RWPE2 (cell line): ENCODE results near the gene SUGCT.
"Not testable (repeated sequence)": the region's sequence is repeated elsewhere in the genome, so short reads cannot be mapped to it uniquely, and the experiment has no call there.

ENCODE experiments used
- ATAC-seq: fragments of 200-7000 bp; cut with Tn5 transposase; 3 replicates; pipeline ENCODE4 v1.9.1; 2021; ENCODE audit warnings: low read depth
- DNase-seq: peaks from one replicate; pipeline ENCODE4 v3.0.0-alpha.2; 2020; ENCODE audit warnings: low spot score
- H3K27ac ChIP-seq: fragments of 450-650 bp; 2 replicates; pipeline ENCODE4 v1.5.1; 2017; ENCODE audit warnings: mild to moderate bottlenecking; ENCODE audit not compliant: poor library complexity, severe bottlenecking
- H3K27me3 ChIP-seq: fragments of 250-450 bp; sonication (Bioruptor Pico); 2 replicates; pipeline ENCODE4 v1.5.1; 2021; ENCODE audit warnings: mild to moderate bottlenecking, moderate library complexity; ENCODE audit not compliant: insufficient read depth, poor library complexity, severe bottlenecking
- H3K36me3 ChIP-seq: fragments of 250-450 bp; sonication (Bioruptor Pico); 2 replicates; pipeline ENCODE4 v1.5.1; 2020; ENCODE audit warnings: low read depth, mild to moderate bottlenecking, moderate library complexity
- H3K4me1 ChIP-seq: fragments of 250-450 bp; sonication (Bioruptor Pico); 2 replicates; pipeline ENCODE4 v1.5.1; 2021; ENCODE audit warnings: mild to moderate bottlenecking, moderate library complexity; ENCODE audit not compliant: insufficient read depth, poor library complexity, severe bottlenecking
- H3K4me3 ChIP-seq: fragments of 250-450 bp; sonication (Bioruptor Pico); 2 replicates; pipeline ENCODE4 v1.5.1; 2021; ENCODE audit warnings: mild to moderate bottlenecking, moderate library complexity; ENCODE audit not compliant: severe bottlenecking
- H3K9me3 ChIP-seq: fragments of 250-450 bp; sonication (Bioruptor Pico); 2 replicates; pipeline ENCODE4 v1.5.1; 2021; ENCODE audit warnings: mild to moderate bottlenecking, moderate library complexity; ENCODE audit not compliant: severe bottlenecking
- TF ChIP-seq, protein P1 (sequence below): fragments of 450-650 bp; IDR thresholded peaks from one replicate; pipeline ENCODE4 v1.5.1; 2017; ENCODE audit warnings: mild to moderate bottlenecking, moderate library complexity; ENCODE audit not compliant: poor library complexity, severe bottlenecking

Gene SUGCT

DNA sequence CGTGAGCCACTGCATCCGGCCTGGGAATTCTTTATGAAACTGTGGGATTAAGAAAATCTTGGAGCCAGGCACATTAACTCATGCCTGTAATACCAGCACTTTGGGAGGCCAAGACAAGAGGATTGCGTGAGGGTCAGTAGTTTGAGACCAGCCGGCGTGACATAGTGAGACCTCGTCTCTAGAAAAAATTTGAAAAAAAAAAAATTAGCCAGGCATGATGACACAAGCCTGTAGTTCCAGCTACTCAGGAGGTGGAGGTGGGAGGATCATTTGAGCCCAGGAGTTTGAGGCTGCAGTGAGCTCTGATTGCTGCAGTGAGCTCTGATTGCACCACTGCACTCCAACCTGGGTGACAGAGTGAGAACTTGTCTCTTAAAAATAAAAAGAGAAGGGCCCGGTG, 69.8 kb downstream of the SUGCT start:
- Histone ChIP-seq H3K36me3 (no peaks in the 10 kb centered on the region), H3K4me1 (no peaks in the 10 kb centered on the region), H3K27me3 (no peaks in the 10 kb centered on the region), H3K9me3 (no peaks in the 10 kb centered on the region), H3K27ac (no peak overlapping the region), H3K4me3 (no peak overlapping the region)
- ATAC-seq: no peak
- TF ChIP-seq, protein P1, sequence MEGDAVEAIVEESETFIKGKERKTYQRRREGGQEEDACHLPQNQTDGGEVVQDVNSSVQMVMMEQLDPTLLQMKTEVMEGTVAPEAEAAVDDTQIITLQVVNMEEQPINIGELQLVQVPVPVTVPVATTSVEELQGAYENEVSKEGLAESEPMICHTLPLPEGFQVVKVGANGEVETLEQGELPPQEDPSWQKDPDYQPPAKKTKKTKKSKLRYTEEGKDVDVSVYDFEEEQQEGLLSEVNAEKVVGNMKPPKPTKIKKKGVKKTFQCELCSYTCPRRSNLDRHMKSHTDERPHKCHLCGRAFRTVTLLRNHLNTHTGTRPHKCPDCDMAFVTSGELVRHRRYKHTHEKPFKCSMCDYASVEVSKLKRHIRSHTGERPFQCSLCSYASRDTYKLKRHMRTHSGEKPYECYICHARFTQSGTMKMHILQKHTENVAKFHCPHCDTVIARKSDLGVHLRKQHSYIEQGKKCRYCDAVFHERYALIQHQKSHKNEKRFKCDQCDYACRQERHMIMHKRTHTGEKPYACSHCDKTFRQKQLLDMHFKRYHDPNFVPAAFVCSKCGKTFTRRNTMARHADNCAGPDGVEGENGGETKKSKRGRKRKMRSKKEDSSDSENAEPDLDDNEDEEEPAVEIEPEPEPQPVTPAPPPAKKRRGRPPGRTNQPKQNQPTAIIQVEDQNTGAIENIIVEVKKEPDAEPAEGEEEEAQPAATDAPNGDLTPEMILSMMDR: no peak
- DNase-seq: no peak

DNA sequence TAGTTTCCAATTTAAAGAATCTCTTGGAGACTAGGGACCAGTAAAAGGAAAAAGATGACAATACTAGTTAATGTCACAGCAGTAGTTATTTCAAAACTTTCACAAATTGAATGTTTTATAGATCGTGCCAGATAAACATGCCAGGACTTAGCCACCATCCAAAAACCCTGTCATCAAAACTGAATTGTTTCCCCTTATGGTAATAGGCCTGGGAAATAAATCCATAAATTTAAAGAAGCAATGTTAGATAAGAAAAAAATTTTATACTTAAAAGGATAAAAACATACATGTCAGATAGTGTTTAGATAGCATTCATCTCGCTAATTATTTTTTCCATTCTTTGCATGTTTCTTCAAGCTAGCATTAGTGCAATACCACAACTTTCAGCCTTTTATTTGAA, 71.2 kb downstream of the SUGCT start:
- DNase-seq (no peak), ATAC-seq (no peak)
- H3K4me1 ChIP-seq: no peaks in the 10 kb centered on the region
- H3K27me3 ChIP-seq: no peaks in the 10 kb centered on the region
- no peak overlapping the region for H3K27ac ChIP-seq
- H3K9me3 ChIP-seq: no peaks in the 10 kb centered on the region
- no peak overlapping the region for H3K4me3 ChIP-seq
- TF ChIP-seq, protein P1: no peak
- no peaks in the 10 kb centered on the region for H3K36me3 ChIP-seq

DNA sequence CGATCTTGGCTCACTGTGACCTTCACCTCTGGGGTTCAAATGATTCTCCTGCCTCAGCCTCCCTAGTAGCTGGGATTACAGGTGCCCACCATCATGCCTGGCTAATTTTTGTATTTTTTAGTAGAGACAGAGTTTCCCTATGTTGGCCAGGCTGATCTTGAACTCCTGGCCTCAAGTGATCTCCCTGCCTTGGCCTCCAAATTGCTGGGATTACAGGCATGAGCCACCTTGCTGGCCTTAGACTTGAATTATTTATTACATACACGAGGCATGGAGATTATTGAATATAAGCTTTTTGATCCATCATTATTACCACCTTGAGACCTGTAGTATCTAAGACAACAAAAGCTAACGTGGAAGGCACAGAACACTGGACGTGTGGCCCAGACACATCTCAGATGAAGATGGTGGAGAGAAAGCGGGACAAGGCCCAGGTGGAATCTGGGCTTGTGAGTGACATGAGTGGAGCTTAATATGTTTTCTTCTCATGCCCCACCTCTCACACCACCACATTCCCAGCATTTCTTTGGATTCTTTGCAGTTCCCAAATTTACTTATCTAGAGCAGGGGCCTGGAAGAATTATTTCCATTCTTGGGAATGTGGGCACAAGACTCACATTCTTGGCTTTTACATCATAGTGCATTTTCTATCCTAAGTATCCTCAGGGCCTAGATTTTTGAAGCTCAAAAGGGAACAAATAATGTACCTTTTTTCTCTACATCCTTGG, 76.6 kb downstream of the SUGCT start:
- TF ChIP-seq, protein P1: no peak
- H3K27me3 ChIP-seq: no peaks in the 10 kb centered on the region
- no peak overlapping the region for H3K4me3 ChIP-seq
- H3K9me3 ChIP-seq: no peaks in the 10 kb centered on the region
- H3K36me3 ChIP-seq: no peaks in the 10 kb centered on the region
- no peak for DNase-seq
- H3K27ac ChIP-seq: no peak overlapping the region
- ATAC-seq: no peak
- H3K4me1 ChIP-seq: no peaks in the 10 kb centered on the region

DNA sequence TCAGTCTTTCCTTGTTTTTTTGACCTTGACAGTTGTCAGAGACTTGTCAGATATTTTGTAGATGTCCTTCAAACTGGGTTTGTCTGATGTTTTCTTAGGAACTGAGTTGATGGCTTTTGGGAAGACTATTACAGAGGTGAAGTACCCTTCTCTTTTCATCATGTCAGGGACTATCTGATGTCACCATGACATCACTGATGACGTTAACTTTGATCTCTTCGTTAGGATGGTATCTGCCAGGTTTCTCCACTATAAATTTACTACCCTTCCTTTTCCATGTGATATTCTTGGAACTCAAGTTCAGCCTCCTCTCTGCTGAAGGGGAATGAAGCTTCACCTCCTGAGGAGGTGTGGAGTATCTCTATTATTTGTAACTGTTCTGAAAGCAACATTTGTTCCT, 78.5 kb downstream of the SUGCT start:
- no peak overlapping the region for H3K4me3 ChIP-seq
- H3K27me3 ChIP-seq: no peaks in the 10 kb centered on the region
- ATAC-seq (no peak), DNase-seq (no peak)
- TF ChIP-seq, protein P1: no peak
- no peaks in the 10 kb centered on the region for H3K4me1 ChIP-seq
- H3K36me3 ChIP-seq: no peaks in the 10 kb centered on the region
- H3K9me3 ChIP-seq: no peaks in the 10 kb centered on the region
- no peak overlapping the region for H3K27ac ChIP-seq

DNA sequence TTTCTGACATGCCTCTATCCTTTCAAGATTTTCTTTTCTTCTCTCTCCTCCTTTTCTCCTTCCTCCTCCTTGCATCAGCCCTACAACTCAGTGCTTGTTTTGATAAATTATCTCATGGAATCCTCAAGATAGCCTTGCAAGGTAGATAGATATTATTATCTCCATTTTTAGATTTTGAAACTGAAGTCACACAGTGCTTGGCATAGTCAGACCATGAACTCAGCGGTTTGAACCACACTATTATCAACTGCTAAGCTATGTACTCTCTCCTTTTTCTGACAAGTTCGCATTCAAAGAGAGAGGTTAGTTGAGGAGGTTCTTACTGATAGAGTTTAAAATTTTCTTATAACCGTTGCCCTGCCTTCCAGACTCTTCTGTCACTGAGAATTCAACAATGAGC, 79.1 kb downstream of the SUGCT start:
- Histone ChIP-seq H3K27me3 (no peaks in the 10 kb centered on the region), H3K27ac (no peak overlapping the region), H3K9me3 (no peaks in the 10 kb centered on the region), H3K36me3 (0 out of 2 replicates have a peak, but pooled peaks cover 5% of the 10 kb centered on the region), H3K4me3 (no peak overlapping the region), H3K4me1 (no peaks in the 10 kb centered on the region)
- TF ChIP-seq, protein P1: no peak
- DNase-seq (no peak), ATAC-seq (no peak)

DNA sequence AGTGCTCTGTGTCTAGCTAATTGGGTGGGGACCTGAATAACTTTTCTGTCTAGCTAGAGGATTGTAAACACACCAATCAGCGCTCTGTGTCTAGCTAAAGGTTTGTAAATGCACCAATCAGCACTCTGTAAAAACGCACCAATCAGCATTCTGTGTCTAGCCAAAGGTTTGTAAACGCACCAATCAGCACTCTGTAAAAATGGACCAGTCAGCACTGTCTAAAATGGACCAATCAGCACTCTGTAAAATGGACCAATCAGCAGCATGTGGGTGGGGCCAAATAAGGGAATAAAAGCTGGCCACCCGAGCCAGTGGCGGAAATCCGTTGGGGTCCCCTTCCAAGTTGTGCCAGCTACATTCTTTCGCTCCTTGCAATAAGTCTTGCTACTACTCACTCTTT, 83.8 kb downstream of the SUGCT start:
- H3K4me3 ChIP-seq, H3K27me3 ChIP-seq, H3K9me3 ChIP-seq, ATAC-seq, H3K27ac ChIP-seq, DNase-seq, H3K36me3 ChIP-seq: not testable (repeated sequence)
- H3K4me1 ChIP-seq: peaks cover 39% of the 10 kb centered on the region
